ENCODE measurements around the gene TSKS. TPM values are rescaled to one million over a fixed set of nuclear protein-coding genes. Genes with fewer than 3 reads are reported as not detected.

The TSKS gene
- total and polyA plus RNA-seq, 10 of the 15 experiments (the other 5 are each of a cell fraction or from before 2014, with no cell fraction given) = not detected

DNA sequence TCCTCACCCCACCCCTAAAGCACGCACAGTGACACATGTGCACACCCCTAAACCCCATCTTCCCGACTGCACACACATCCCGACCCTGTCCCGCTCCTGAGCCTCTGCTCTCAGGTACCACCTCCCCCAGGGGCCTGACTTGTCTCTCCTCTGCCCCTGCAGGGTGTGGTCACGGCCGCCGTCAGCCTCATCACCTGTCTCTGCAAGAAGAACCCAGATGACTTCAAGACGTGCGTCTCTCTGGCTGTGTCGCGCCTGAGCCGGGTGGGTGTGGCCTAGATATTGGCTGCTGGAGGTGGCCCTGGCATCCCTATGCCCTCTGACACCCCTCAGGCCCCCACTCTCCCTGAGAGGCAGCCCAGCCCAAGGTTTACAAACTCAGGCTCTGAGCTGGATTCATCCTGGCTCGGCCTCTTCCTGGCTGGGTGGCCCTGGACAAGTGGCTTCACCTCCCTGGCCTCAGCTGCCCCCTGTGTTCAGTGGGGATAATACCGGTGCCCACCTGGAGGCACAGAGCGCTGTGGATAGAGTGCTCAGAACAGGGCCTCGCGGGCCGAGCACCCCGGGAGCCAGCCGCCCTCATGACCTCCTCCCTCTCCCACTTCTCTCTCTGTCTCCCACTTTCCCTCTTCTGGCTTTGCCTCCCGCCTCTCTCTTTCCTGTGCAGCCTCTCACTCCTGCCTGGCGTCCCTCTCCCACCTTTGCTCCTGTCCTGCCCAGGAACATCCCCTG, 29.9 kb upstream of the TSKS start:
- H4K20me1 ChIP-seq (ENCODE audit: control insufficient read depth, insufficient read depth) = no peaks in the 10 kb centered on the region
- FAIRE-seq (no peak), DNase-seq (ENCODE audit: low read depth, low spot score) (no peak), ATAC-seq (no peak)
- ChIA-PET POLR2A (no interaction called here), CTCF (no interaction called here), SMC1A (ENCODE audit: uncharacterized antibody, unreplicated experiment) (no interaction called here), RAD21 (ENCODE audit: unreplicated experiment) (no interaction called here)
- peaks cover 18 to 31% of the 10 kb centered on the region in 2 experiments; a peak in 3 of 4 replicates for H3K36me3 ChIP-seq (ENCODE audit: control insufficient read depth in 2 of 2, insufficient read depth in 2 of 2, low read length in 1 of 2)
- no TSS peak for BruUV-seq (replicated peaks)
- H3K4me2 ChIP-seq (ENCODE audit: control insufficient read depth, insufficient read depth) = no peak overlapping the region
- in situ Hi-C loops (cut with MboI) = no loop called here
- no peaks in the 10 kb centered on the region for H3K79me2 ChIP-seq (ENCODE audit: control insufficient read depth, insufficient read depth, low read length)
- H3K9ac ChIP-seq (ENCODE audit: control insufficient read depth, insufficient read depth, low read length) = no peak overlapping the region
- WGBS (ENCODE audit: insufficient coverage, insufficient replicate concordance, low lambda C conversion rate, missing lambda C conversion rate) = 92% methylated on average over 22 of the region's 22 CpGs
- H3K4me1 ChIP-seq (ENCODE audit: control insufficient read depth, insufficient read depth, low read length) = no peaks in the 10 kb centered on the region
- no peak for TF ChIP-seq MYB (IDR thresholded peaks at IDR 0.05; ENCODE audit: borderline replicate concordance, low read depth, low read length)
- TF ChIP-seq WRNIP1 (IDR thresholded peaks at IDR 0.05; ENCODE audit: borderline replicate concordance, low read depth, low read length) = no peak
- H2AFZ ChIP-seq (ENCODE audit: control insufficient read depth, low read depth, low read length) = no peak overlapping the region
- no peak overlapping the region for H3K27ac ChIP-seq (ENCODE audit: control insufficient read depth, insufficient read depth)
- no peak overlapping the region for H3K4me3 ChIP-seq
- H3K9me3 ChIP-seq (replicated peaks; ENCODE audit: control insufficient read depth, insufficient read depth, low read length) = no peaks in the 10 kb centered on the region
- intact Hi-C loops (cut with micrococcal nuclease; ENCODE audit: unreplicated experiment) = no loop called here
- H3K27me3 ChIP-seq (replicated peaks in 1 of 2; ENCODE audit: control insufficient read depth in 2 of 2, insufficient read depth in 2 of 2, low read length in 1 of 2) = no peaks in the 10 kb centered on the region

- SMC1A ChIA-PET (ENCODE audit: uncharacterized antibody, unreplicated experiment) = no interaction called here
- Histone ChIP-seq H3K4me2 (ENCODE audit: control insufficient read depth, insufficient read depth) (no peak overlapping the region), H3K9ac (ENCODE audit: control insufficient read depth, insufficient read depth, low read length) (no peak overlapping the region), H3K4me1 (ENCODE audit: control insufficient read depth, insufficient read depth, low read length) (no peaks in the 10 kb centered on the region), H3K79me2 (ENCODE audit: control insufficient read depth, insufficient read depth, low read length) (no peaks in the 10 kb centered on the region), H3K27me3 (replicated peaks in 1 of 2; ENCODE audit: control insufficient read depth in 2 of 2, insufficient read depth in 2 of 2, low read length in 1 of 2) (no peaks in the 10 kb centered on the region), H2AFZ (ENCODE audit: control insufficient read depth, low read depth, low read length) (no peak overlapping the region), H4K20me1 (ENCODE audit: control insufficient read depth, insufficient read depth) (no peaks in the 10 kb centered on the region), H3K36me3 (ENCODE audit: control insufficient read depth in 2 of 2, insufficient read depth in 2 of 2, low read length in 1 of 2) (peaks cover 17 to 29% of the 10 kb centered on the region in 2 experiments; a peak in 3 of 4 replicates), H3K4me3 (no peak overlapping the region), H3K9me3 (replicated peaks; ENCODE audit: control insufficient read depth, insufficient read depth, low read length) (no peaks in the 10 kb centered on the region), H3K27ac (ENCODE audit: control insufficient read depth, insufficient read depth) (no peak overlapping the region)
- BruUV-seq (replicated peaks) = no TSS peak
- TF ChIP-seq FOXM1 (IDR thresholded peaks at IDR 0.05; ENCODE audit: low read depth, low read length) (no peak), NFYB (IDR thresholded peaks at IDR 0.05; ENCODE audit: insufficient read depth, low read depth, low read length) (no peak), SPI1 (IDR thresholded peaks at IDR 0.05; ENCODE audit: borderline replicate concordance, insufficient read depth, low read depth, low read length) (no peak), STAT3 (IDR thresholded peaks at IDR 0.05; ENCODE audit: low read depth, low read length) (no peak), KAT2A (conservative IDR thresholded peaks at IDR 0.05; ENCODE audit: control insufficient read depth, low read depth, low read length) (no peak), SMARCA5 (IDR thresholded peaks at IDR 0.05) (no peak), ELK1 (IDR thresholded peaks at IDR 0.05; ENCODE audit: low read depth, low read length) (no peak), RFX5 (IDR thresholded peaks at IDR 0.05; ENCODE audit: low read depth, low read length) (no peak)
- in situ Hi-C loops (cut with MboI) (no loop called here), intact Hi-C loops (cut with micrococcal nuclease; ENCODE audit: unreplicated experiment) (no loop called here)
- ATAC-seq = no peak
- CTCF ChIA-PET = no interaction called here
- no peak for FAIRE-seq
- no peak for DNase-seq (ENCODE audit: low read depth, low spot score)
- RAD21 ChIA-PET (ENCODE audit: unreplicated experiment) = no interaction called here
- POLR2A ChIA-PET = no interaction called here
- WGBS (ENCODE audit: insufficient coverage, insufficient replicate concordance, low lambda C conversion rate, missing lambda C conversion rate) = 94% methylated on average over 14 of the region's 26 CpGs
Measured at GRCh38 chr19:49791776-49792445, 28.8 kb upstream of the TSKS start.
